Measurements from ENCODE around the gene LAMP1.
"Not testable (repeated sequence)": the region's sequence is repeated elsewhere in the genome, so short reads cannot be mapped to it uniquely, and the experiment has no call there.

The LAMP1 gene

DNA sequence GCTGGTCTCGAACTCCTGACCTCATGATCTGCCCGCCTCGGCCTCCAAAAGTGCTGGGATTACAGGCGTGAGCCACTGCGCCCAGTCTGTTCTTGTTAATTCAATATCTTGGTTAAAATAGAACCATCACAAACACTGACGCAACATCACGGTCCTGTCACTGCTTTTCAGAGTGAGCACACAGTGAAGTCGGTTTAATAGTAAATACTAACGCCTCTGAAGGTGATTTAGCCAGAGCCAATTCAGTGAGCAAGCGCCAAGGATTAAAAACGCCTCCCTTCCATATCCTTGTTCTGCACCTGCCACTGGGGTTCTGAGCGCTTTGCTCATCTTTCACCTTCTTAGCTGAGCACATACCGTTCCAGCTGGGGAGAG is 30.3 kb downstream of the LAMP1 start:
- DNase-seq (ENCODE audit: low read depth in 2 of 3, low spot score in 1 of 3): no peak

DNA sequence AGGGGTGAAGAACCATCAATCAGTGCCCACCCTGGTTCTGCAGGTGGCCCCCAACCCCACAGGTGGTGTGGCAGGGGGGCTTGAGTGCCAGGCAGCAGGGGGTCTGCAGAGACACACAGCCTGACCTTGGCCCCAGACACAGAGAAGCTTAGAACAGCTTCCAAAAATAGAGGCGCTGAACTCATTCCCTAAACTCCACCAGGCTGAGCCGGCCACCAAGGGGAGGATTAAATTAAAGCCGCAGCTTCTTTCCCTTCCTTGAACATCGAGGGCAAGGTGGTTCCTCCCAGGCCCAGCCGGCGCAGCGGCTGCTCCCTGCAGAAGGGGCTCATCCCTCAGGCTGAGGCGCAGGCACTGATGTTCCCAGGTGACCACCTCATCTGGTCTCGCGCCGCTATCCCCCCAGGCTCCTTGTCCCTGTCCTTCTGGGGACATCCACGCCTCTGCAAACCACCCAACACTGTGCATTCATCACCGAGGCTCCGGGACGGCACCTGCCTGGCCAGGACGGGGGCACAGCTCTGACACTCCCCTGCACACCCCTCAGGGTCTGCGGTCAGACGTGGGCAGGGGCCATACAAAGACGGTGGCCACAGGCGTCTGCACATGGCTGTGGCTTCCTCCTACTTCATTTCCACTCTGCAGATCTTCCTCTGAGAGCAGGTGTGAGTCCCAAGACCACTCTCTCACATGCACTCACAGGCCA is 30.9 kb downstream of the LAMP1 start:
- DNase-seq (ENCODE audit: low read depth in 2 of 3, low spot score in 1 of 3): no peak

DNA sequence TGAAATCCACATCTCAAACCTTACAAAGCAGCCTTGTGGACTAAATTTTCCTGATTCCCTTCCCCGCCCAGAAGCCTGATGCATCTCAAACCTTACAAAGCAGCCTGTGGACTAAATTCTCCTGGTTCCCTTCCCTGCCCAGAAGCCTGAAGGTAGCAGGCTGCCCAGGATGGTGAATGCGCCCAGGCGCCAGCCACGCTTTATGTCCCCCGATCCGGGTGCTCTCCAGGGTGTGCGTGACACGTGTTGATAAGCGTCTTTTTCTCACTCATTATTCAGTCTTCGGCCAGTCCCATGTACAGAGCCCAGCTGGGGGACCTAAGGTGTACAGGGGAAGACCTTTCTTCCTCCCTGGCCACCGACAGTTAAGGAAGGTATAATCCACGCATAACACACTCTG is 31.8 kb downstream of the LAMP1 start:
- no peak for DNase-seq (ENCODE audit: low read depth in 2 of 3, low spot score in 1 of 3)

DNA sequence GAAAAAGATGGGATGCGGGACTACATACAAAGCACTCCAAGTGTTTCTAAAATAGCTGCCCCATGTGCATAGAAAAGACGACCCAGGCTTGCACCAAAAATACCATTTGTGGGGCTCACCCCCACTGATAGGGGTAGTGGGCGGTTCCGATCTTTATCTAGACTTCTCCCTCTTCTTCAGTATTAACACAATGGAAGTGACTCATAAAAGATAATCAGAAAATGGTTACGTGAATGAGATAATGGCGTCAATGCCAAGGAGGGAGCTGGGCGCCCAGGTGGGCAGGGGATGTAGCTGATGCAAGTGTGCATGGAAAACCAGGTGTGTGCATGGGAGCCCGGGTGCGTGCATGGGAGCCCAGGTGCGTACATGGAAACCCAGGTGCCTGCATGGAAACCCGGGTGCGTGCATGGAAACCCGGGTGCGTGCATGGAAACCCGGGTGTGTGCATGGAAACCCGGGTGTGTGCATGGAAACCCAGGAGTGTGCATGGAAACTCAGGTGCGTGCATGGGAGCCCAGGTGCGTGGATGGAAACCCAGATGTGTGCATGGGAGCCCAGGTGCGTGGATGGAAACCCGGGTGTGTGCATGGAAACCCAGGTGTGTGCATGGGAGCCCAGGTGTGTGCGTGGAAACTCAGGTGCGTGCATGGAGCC is 32.7 kb downstream of the LAMP1 start:
- DNase-seq (ENCODE audit: low read depth in 2 of 3, low spot score in 1 of 3): no peak

DNA sequence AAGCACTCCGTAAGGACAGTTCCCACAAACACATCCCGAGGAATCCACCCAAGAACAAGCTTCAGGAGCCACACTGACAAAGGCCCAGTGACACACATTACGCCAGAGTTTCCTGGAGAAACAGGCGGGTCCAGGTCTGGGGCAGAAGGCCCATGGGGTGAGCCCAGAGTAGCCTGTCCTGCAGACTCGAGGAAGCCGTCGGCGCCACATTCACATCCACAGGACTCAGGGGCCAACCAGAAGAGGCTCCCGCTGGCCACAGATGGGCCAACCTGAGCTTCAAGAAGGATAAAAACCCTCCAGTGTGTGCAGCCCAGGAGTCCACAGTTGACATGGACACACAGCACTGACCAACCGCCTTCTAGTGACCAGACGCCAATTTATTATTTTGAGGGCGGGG is 35.6 kb downstream of the LAMP1 start:
- DNase-seq (ENCODE audit: low read depth in 2 of 3, low spot score in 1 of 3): no peak

DNA sequence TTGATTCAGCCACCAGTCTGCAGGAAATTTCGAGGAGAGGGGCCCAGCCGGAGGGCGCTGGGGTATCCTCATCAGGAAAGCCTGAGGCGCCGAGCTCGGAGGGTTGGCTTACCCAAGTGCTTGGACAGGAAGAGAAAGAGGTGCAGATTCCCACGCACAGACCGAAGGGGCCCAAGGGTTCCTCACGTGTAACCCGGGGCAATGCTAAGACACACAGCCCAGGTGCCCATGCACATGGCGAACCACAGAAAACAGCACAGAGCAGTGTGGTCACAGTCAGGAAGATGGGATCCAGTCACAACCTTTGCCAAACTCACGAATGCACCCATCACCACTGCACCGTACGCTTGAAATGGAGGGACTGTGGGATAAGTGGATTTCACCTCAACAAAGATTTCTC is 36.0 kb downstream of the LAMP1 start:
- no peak for DNase-seq (ENCODE audit: low read depth in 2 of 3, low spot score in 1 of 3)

DNA sequence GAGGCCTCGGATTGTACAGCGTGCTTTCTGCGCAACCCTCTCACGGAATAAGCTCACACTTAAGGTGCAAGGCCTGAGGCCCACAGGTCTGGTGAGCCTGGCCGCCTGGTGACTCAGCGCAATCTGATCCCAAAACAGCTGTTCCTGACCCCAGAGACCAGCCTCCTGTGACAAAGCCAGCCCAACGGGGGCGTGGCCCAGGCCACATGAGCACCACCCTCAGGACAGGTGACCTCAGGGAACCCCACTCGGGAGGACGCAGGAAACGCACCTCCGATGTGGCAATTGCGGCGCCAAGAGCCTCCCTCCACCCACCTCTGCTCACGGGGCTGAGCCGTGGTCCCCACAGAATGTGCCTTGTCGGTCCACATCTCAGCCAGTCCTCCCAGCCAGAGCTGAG is 40.5 kb downstream of the LAMP1 start:
- no peak for DNase-seq (ENCODE audit: low read depth in 2 of 3, low spot score in 1 of 3)

DNA sequence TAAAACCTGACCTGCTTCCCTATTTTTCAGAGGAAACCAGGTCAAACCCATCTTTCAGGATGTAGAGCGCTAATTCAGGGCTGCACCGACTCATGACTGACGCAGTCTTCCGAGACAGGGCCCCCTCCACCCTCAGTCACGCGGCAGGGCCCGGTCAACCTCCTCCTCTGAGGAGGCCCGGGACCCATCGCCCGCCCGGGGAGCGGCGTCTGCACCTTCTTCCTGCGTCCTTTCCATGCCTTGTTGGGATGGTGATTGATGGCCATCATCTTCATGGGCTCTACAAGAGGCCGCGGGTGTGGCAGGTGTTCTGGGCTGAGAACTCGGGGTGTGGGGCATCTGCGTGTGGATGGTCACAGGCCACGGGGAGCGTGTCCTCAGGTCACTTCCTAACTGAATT is 40.9 kb downstream of the LAMP1 start:
- no peak for DNase-seq (ENCODE audit: low read depth in 2 of 3, low spot score in 1 of 3)

DNA sequence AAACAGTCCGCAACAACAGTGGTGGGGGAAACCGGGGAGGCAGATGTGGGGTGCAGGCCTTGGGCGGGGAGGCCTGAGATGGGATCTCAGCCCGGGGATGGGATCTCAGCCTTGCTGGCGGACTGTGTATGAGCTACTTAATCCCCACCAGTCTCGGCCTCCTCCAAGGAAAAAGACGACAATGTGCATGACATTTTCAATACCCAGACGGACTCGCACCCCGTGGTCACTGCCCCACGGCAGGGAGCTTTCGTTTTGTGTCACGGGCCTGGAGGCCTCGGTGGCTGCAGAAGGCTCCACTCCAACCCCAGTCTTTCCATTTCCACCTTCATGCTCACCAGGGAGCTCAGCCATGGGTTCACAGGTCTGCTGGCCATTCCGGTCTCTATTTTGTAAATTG is 41.4 kb downstream of the LAMP1 start:
- DNase-seq (ENCODE audit: low read depth in 2 of 3, low spot score in 1 of 3): no peak

DNA sequence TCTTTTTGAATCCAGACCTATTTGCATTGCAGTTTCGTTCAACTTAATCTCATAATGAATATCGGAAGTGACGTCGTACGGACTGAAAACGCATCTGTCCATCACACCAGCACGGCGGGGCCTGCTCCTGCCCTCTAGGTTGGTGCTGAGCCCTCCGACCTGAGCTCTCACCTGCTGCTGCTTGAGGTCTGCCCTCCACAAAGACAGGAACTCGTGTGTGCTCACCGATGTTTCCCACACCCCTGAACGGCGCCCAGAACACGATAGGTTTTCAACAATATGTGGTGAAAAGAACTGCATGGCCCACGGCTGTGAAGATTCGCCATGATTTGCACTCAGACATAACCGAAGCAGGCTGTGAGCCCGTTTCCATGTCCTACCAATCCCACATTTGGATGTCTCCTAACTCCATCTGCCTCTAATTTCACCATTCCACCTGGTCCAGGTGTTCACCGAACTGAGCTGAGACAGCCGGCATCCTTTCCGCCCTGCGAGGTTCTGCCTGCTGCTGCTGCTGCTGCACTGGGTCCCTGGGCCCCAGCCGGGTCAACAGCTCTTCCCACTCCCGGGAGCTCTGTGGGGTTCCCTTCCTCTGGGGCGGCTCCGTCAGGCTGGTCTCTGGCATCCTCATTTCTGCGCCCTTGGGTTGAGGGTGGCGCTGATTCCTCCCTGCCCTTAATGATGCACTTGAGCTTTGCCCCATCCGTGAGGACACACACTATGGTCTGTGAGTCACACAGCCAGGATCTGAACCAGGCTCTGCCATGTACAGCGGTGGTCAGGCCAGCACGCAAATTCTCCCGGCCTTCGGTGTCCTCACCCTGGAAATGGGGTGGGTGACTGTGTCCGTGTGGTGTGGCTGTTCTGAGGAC is 46.0 kb downstream of the LAMP1 start:
- DNase-seq (ENCODE audit: low read depth in 2 of 3, low spot score in 1 of 3): no peak

DNA sequence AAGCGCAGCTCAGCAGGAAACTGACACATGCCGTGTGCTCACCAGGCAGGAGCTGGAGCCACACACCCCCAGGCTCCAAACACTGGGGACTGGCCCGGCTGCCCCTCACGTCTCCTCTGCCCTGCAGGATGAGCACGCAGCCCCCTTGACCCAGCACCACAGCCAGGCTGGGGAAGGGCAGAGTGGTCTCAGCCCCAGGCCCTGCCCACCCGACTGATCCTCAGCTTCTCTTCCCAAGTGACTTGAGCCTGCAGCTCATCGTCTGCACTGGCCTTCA is 46.6 kb downstream of the LAMP1 start:
- DNase-seq (ENCODE audit: low read depth in 2 of 3, low spot score in 1 of 3): no peak

DNA sequence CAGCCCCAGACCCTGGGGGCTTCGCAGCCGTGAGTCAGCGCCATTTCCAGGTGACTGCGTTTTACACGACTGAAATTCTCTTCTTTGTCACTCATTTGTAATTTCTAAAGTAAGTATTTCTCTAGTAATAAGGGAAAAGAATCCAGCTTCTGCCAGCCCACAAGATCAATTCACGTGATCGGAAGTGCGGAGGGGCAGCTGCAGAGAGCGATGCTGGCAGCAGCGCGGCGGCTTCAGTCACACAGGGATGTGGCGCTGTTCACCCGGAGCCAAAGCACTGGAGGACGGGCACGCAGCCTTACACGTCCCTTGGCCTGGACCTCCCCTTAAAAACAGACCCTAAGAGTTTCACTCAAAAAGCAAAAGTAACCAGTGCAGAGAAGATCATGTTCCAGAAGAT is 48.4 kb downstream of the LAMP1 start:
- no peak for DNase-seq (ENCODE audit: low read depth in 2 of 3, low spot score in 1 of 3)

DNA sequence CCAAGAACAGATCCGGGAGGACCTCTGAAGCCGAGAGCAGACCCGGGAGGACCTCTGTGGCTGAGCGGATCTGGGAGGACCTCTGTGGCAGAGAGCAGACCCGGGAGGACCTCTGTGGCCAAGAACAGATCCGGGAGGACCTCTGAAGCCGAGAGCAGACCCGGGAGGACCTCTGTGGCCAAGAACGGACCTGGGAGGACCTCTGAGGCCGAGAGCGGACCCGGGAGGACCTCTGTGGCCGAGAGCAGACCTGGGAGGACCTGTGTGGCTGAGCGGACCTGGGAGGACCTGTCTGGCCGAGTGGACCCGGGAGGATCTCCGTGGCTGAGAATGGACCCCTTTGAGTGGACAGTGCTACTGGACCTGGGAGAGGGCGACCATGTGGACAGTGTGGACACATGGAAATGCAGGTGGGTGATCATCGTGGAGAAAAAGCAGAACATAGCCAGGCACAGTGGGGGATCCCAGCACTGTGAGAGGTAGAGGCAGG is 50.7 kb downstream of the LAMP1 start:
- not testable (repeated sequence) for DNase-seq (ENCODE audit: low read depth in 2 of 3, low spot score in 1 of 3)

DNA sequence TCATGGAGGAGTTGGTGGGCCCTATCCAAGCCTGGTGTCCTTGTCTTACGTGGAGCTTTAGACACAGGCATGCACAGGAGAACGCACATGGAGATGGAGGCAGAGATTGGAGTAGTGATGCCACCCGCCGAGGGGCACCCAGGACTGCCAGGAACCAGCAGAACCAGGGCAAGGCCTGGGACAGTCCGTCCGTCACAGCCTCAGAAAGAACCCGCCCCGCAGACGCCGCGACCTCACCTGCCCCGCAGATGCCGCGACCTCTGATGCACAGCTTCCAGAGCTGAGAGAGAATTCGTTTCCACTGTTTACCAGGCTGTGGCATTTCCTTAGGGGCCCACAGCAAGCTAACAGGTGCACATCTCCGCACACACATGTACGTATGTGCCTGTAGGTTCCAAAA is 51.6 kb downstream of the LAMP1 start:
- no peak for DNase-seq (ENCODE audit: low read depth in 2 of 3, low spot score in 1 of 3)

DNA sequence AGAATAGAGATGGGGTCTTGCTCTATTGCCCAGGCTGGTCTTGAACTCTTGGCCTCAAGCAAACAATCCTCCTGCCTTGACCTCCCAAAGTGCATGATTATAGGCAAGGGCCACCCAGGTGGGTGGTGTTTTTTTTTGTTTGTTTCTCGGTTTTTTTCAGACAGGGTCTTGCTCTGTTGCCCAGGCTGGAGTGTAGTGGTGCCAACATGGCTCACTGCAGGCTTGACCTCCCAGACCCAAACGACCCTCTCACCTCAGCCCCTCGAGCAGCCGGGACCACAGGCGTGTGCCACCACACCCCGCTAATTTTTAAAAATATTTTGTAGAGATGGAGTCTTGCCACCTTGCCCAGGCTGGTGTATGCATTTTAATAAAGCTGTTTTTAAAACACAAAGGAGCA is 52.0 kb downstream of the LAMP1 start:
- DNase-seq (ENCODE audit: low read depth in 2 of 3, low spot score in 1 of 3): no peak

DNA sequence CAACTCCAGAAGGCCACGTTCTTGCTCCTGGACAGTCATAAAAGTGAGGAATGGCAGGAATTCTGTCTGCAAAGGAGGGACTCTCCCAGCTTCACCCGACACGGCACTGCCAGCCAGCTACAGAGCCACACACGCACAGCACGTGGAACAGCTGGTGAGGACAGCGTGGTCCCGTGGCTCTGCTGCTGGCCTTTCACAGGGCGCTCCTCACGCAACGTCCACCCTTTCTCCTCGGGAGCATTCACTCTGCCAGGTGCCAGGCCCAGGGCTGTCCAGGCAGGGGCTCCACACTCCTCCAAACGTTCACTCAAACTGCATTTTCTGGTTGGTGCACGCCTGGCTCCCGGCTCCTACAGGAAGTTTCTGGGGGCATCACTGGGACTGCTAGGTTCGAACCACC is 52.5 kb downstream of the LAMP1 start:
- no peak for DNase-seq (ENCODE audit: low read depth in 2 of 3, low spot score in 1 of 3)

DNA sequence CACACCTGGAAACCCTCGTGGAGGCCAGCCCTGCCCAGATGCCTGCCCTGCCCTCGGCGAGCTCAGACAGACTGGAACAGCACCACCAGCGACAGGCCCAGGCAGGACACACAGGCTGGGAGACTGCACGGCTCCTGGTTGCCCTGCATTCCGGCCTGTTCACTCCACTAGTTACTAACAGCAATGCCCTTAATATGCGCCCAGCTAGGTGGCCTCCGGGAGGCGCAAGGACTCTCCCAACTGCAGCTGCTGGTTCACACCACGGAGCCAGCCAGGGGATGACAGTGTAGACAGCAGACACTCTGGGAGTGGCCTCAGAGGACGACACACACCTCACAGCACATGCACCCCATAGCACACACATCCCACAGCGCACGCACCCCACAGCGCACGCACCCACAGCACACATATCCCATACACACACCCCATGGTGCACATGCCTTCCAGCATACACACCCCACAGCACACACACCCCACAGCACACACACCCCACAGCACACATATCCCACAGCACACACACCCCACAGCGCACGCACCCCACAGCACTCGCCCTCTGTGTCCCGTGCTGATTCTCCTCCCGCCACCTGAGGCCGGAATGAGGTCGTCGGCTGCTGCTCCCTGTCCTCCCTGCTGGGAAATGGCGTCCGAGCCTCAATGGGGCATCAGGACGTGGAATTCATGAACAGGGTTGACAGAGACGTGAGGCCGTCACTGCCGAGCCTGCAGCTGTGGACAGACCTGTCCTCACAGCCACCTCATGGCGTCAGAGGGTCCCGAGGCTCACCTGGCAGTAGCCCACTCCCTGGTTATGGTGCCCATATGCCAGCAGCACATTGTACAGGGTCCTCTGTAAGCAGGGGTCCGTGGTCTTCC is 53.3 kb downstream of the LAMP1 start:
- DNase-seq (ENCODE audit: low read depth in 2 of 3, low spot score in 1 of 3): no peak

DNA sequence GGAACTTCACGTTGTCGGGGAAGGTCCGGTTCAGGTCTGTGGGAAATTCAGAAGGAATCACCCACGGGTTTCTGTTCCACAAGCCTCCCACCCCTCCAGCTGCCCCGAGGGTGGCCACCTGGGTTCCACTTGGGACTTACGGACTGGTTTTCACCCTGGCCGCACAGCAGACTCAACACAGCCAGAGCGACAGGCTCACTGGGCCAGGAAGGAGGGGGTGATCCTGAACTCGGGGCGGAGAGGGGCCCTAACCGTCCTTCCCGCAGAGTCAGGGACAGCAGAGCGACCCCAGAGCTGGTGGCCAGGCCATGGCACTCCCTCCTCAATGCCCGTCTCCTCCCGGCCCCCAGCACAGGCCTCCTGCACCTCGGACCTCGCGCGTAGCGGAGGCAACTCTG is 53.9 kb downstream of the LAMP1 start:
- DNase-seq (ENCODE audit: low read depth in 2 of 3, low spot score in 1 of 3): no peak

DNA sequence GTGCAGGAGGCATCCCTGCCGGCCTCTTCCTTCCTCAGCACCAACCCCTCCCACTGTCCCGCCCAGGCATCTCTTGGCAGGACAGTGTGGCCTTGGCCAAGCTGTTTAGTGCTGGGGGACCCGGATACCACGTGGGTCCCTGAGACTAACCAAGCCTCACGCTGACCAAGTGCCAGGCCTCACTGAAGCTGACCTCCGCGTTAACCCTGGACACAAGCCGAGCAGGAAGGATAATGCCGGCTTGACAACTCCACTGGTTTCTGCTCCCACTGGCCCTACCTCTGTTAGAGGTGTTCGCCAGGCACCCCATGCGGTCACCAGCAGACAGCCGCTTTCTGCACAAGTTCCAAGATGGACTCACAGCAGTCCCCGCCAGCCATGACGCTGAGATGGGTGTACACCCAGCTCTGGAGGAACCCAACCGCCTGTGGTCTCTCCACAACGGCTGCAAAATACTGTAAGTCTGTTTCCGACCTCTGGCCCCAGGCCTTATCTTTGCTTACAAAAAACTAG is 54.5 kb downstream of the LAMP1 start:
- DNase-seq (ENCODE audit: low read depth in 2 of 3, low spot score in 1 of 3): no peak

DNA sequence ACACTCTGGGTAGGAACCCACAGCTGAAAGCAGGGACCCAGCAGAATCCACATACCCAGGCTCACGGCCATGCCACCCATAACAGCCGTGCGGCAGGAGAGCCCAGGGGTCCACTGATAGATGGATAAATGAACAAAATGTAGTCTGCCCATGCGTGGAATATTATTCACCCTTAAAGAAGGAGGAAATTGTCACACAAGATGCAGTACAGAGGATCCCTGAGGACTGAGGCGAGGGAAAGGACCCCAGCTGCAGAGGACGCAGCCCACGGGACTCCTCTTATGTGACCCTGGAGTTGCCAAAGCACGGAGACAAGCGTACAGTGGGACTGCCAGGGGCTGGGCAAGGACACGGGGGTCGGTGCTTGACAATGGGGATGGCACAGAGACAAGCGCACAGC is 56.2 kb downstream of the LAMP1 start:
- no peak for DNase-seq (ENCODE audit: low read depth in 2 of 3, low spot score in 1 of 3)
